ENCODE measurements around the gene TPCN1.

Gene TPCN1

DNA sequence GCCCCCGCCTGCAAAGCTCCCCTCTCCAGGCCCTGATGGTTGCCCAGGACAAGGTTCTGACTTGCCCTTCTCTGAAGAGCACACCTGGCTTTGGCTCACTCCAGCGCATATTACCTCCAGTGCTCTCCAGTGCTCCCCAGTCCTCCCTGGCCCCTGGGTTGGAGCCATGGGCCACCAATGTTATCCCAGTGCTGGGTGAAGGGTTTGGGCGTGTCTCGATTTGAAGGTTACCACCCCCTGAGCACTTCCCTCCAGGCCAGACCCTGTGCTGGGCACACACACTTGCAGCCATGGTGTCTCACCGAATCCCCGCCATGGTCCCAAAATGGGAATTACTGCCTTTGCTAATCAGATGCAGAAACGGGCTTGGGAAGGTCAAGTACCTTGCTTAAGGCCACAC is 24.7 kb upstream of the TPCN1 start:
- TF ChIP-seq, protein P1, sequence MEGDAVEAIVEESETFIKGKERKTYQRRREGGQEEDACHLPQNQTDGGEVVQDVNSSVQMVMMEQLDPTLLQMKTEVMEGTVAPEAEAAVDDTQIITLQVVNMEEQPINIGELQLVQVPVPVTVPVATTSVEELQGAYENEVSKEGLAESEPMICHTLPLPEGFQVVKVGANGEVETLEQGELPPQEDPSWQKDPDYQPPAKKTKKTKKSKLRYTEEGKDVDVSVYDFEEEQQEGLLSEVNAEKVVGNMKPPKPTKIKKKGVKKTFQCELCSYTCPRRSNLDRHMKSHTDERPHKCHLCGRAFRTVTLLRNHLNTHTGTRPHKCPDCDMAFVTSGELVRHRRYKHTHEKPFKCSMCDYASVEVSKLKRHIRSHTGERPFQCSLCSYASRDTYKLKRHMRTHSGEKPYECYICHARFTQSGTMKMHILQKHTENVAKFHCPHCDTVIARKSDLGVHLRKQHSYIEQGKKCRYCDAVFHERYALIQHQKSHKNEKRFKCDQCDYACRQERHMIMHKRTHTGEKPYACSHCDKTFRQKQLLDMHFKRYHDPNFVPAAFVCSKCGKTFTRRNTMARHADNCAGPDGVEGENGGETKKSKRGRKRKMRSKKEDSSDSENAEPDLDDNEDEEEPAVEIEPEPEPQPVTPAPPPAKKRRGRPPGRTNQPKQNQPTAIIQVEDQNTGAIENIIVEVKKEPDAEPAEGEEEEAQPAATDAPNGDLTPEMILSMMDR (IDR thresholded peaks at IDR 0.05; ENCODE audit: low read length, missing control alignments), result no peak
- DNase-seq (ENCODE audit: low read depth), result no peak
- H3K4me3 ChIP-seq (replicated peaks; ENCODE audit: low read depth, low read length), result no peak overlapping the region

DNA sequence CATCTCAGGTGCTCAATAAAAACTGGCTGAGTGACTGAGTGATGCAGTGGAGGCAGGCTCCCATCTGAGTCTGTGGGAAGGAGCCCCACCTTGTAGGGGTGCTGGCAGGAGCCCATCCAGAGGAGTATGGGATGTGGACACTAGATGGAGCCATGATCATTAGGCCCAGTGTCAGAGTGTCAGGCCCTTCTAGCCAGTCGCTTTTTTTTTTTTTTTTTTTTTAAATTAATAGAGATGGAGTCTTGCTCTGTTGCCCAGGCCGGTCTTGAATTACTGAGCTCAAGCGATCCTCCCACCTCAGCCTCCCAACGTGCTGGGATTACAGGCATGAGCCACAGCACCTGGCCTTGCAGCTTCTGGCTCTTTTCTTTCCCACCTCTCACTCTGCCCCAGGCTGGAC is 24.3 kb upstream of the TPCN1 start:
- DNase-seq (ENCODE audit: low read depth), result peak; percentile 88
- H3K4me3 ChIP-seq (replicated peaks; ENCODE audit: low read depth, low read length), result no peak overlapping the region
- TF ChIP-seq, protein P1 (IDR thresholded peaks at IDR 0.05; ENCODE audit: low read length, missing control alignments), result peak; percentile 82

DNA sequence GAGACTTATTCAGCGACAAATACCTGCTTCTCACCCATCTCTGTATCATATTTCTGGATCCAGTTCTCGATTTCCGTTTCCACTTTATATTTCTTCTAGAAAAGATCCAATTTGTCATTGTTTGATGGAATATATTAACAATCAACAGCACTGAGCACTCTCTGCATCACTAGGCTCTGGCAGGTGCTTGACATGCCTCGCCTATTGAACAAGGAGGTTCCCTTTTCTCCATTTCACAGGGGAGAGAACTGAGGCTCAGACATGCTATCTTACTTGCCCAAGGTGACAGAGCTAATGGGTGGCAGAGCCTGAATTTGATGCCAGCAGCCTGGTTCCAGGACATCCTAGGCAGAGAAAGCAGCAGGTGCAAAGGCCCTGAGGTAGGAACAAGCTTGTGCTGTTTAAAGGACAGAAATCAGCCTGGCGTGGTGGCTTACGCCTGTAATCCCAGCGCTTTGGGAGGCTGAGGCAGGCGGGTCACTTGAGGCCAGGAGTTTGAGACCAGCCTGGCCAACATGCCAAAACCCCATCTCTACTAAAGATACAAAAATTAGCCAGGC is 23.7 kb upstream of the TPCN1 start:
- no peak overlapping the region for H3K4me3 ChIP-seq (replicated peaks; ENCODE audit: low read depth, low read length)
- TF ChIP-seq, protein P1 (IDR thresholded peaks at IDR 0.05; ENCODE audit: low read length, missing control alignments), result no peak
- no peak for DNase-seq (ENCODE audit: low read depth)

DNA sequence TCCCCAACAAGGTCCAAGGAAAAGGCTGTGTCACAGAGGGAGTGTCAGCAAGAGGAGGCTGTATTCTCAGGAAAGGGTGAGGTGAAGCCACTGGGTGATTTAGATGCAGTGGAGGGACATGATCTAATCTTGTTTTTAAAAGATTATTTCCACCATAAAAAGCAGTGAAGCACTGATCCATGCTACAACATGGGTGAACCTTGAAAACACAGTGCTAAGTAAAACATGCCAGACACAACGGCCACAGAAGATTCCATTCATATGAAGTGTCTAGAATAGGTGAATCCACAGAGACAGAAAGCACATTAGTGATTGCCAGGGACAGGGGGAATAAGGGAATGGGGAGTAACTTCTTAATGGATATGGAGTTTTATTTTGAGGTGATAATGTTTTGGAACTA is 23.0 kb upstream of the TPCN1 start:
- TF ChIP-seq, protein P1 (IDR thresholded peaks at IDR 0.05; ENCODE audit: low read length, missing control alignments), result no peak
- no peak overlapping the region for H3K4me3 ChIP-seq (replicated peaks; ENCODE audit: low read depth, low read length)
- DNase-seq (ENCODE audit: low read depth), result no peak

DNA sequence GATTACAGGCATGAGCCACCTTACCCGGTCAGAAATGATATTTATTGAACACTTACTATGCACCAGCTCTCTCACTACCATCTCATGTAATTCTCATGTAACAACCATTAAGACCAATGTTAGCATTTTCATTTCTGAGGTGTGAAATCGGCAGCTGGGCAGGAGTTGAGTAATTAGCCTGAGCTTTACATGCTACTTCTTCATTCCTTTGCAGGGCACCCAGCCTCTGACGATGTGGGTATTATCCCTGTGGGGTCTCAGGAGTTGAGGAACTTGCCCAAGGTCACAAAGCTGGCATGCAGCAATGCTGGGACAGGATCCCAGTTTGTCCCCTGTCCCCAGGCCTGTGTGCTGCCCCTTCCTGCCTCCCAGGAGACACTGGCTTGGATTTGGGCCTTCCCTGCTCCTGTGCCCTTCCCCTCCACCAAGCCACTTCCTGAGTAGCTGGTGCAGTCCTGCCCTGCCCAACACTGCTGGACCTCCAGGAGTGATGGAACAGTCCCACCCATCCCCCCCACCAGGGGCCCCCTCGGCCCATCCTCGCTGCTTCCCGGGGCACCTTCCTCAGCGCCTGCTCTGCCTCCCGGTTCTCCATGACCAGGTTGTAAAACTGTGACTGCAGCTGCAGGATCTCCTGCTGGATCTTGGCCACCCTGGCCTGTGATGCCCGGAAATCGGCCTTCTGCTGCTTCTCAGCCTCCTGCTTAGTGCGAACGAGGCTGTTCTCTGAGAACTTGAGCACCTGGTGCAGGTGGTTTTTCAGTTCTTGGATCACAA is 21.1 kb upstream of the TPCN1 start:
- H3K4me3 ChIP-seq (replicated peaks; ENCODE audit: low read depth, low read length), result no peak overlapping the region
- no peak for DNase-seq (ENCODE audit: low read depth)
- TF ChIP-seq, protein P1 (IDR thresholded peaks at IDR 0.05; ENCODE audit: low read length, missing control alignments), result no peak

DNA sequence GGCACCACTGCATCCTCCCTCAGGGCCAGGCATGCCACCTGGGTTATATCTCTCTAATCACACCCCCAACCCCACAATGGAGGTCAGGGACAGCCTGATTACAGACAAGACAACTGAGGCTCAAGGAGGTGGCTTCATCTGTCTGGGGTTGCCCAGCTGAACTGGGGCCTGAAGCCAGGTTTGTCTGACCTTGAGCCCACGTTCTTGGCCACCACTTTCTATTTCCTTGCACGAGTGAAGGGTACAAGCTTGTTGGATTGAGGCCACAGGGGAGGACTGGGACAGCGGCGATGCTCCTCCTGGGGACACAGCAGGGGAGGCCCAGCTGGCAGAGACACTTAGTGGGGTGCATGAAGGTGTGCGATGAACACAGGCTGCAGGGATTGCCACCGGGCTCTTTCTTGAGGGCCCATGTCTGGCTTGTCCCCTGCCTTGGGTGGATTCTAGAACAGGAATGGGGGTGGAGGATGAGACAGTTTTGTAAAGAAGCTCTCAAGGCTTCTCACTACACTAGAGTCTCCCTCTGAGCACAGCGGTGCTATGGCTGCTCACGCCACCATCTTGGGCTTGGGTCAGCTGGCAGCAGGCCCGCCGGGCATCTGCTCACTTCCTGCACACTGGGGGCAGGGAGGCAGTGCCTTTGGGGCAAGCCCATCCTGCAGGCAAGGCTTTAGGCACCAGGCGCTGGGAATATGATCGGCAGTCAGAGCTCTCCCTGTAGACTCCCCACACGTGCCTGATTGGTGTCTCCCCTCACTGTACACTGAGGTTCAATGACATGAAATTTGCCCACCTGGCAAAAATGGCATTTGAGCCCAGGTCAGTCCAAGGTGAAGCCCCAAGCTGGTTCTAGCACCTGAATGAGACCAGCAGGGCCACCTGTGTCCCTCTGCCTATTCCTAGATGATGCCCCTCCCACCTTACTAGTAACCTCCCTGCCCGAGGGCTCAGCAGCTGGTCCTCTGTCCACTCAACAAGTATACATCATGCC is 19.8 kb upstream of the TPCN1 start:
- DNase-seq (ENCODE audit: low read depth), result no peak
- no peak overlapping the region for H3K4me3 ChIP-seq (replicated peaks; ENCODE audit: low read depth, low read length)
- TF ChIP-seq, protein P1 (IDR thresholded peaks at IDR 0.05; ENCODE audit: low read length, missing control alignments), result no peak
